ENCODE results near the gene TRAT1. TPM values are rescaled to one million over a fixed set of nuclear protein-coding genes. Genes with fewer than 3 reads are reported as not detected.

The TRAT1 gene
- total and polyA plus RNA-seq, 2 donors (not counting 3 experiments of a cell fraction or from before 2014, with no cell fraction given): not detected

DNA sequence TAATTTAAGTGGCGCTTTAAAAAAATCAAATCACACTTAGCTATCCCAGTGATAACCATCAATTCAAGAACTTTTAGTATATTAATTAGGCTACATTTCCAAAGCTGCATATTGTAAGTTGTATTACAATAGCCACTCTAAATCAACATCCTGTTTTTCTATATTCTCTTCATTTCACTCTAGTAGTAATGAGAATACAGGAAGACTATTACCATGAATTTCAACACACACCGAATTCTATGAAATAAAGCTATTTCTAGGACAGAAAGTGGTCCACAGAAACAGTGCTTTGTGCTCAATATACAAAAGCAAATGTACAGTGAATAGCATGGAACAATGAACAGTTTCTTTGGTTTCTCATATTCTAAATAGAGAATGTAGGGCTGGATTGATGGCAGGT, 24.6 kb downstream of the TRAT1 start:
- H4K20me1 ChIP-seq (replicated peaks; ENCODE audit: control insufficient read depth, extremely low read depth, insufficient read depth, low read length): no peaks in the 10 kb centered on the region
- no peak overlapping the region for H3K27ac ChIP-seq (ENCODE audit: insufficient read depth, low read depth, low read length)
- CTCF ChIA-PET: no interaction called here
- dilution Hi-C loops (cut with MboI; ENCODE audit: extremely low pct_ligation_motif_present, low sequenced_read_pairs) (no loop called here), intact Hi-C loops (cut with micrococcal nuclease) (no loop called here)
- FAIRE-seq (no peak), DNase-seq (ENCODE audit: low read depth, low spot score) (no peak)
- H3K79me2 ChIP-seq (ENCODE audit: control insufficient read depth, insufficient read depth, low read length): no peaks in the 10 kb centered on the region
- no peaks in the 10 kb centered on the region for H3K27me3 ChIP-seq (ENCODE audit: control insufficient read depth in 2 of 2, insufficient read depth in 2 of 2, low read length in 2 of 2)
- no peaks in the 10 kb centered on the region for H3K9me3 ChIP-seq (replicated peaks; ENCODE audit: control insufficient read depth, insufficient read depth, low read length)
- no peaks in the 10 kb centered on the region for H3K4me1 ChIP-seq (ENCODE audit: control insufficient read depth, extremely low read depth, insufficient read depth, low read length)
- no peaks in the 10 kb centered on the region for H3K9me1 ChIP-seq (replicated peaks; ENCODE audit: control insufficient read depth, extremely low read depth, insufficient read depth, low read length)
- no peak overlapping the region for H3K4me3 ChIP-seq (replicated peaks in 1 of 3; ENCODE audit: insufficient read depth in 1 of 3, low read depth in 1 of 3, low read length in 3 of 3)
- POLR2A ChIA-PET: no interaction called here
- TF ChIP-seq POLR2AphosphoS5 (IDR thresholded peaks at IDR 0.05; ENCODE audit: insufficient read depth, low read depth, low read length): no peak
- TF ChIP-seq, protein P1, sequence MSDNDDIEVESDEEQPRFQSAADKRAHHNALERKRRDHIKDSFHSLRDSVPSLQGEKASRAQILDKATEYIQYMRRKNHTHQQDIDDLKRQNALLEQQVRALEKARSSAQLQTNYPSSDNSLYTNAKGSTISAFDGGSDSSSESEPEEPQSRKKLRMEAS (IDR thresholded peaks at IDR 0.05; ENCODE audit: insufficient read depth, insufficient read length): no peak
- TF ChIP-seq MYC (IDR thresholded peaks at IDR 0.05; ENCODE audit: low read depth, low read length): no peak
- TF ChIP-seq POLR2A (IDR thresholded peaks at IDR 0.05; ENCODE audit: low read depth, low read length): no peak
- no peak for TF ChIP-seq FOS (IDR thresholded peaks at IDR 0.05; ENCODE audit: borderline replicate concordance, insufficient read depth, low read length)
- TF ChIP-seq, protein P2, sequence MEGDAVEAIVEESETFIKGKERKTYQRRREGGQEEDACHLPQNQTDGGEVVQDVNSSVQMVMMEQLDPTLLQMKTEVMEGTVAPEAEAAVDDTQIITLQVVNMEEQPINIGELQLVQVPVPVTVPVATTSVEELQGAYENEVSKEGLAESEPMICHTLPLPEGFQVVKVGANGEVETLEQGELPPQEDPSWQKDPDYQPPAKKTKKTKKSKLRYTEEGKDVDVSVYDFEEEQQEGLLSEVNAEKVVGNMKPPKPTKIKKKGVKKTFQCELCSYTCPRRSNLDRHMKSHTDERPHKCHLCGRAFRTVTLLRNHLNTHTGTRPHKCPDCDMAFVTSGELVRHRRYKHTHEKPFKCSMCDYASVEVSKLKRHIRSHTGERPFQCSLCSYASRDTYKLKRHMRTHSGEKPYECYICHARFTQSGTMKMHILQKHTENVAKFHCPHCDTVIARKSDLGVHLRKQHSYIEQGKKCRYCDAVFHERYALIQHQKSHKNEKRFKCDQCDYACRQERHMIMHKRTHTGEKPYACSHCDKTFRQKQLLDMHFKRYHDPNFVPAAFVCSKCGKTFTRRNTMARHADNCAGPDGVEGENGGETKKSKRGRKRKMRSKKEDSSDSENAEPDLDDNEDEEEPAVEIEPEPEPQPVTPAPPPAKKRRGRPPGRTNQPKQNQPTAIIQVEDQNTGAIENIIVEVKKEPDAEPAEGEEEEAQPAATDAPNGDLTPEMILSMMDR (IDR thresholded peaks at IDR 0.05; ENCODE audit: extremely low read depth in 1 of 2, insufficient read depth in 1 of 2, low read depth in 1 of 2, low read length in 2 of 2): no peak
- TF ChIP-seq EZH2 (IDR thresholded peaks at IDR 0.05; ENCODE audit: borderline replicate concordance, low read depth, low read length, severe bottlenecking): no peak
- TF ChIP-seq JUN (IDR thresholded peaks at IDR 0.05; ENCODE audit: borderline replicate concordance, insufficient read depth, insufficient read length, low read depth): no peak
- no peak for TF ChIP-seq GATA2 (IDR thresholded peaks at IDR 0.05; ENCODE audit: insufficient read depth, insufficient read length, low read depth, low read length)
- no TSS peak for BruUV-seq (replicated peaks)
- no peak overlapping the region for H2AFZ ChIP-seq (ENCODE audit: low read depth, low read length)
- no peaks in the 10 kb centered on the region for H3K36me3 ChIP-seq (ENCODE audit: control insufficient read depth in 2 of 2, extremely low read depth in 1 of 2, insufficient read depth in 2 of 2, low read length in 2 of 2)
- no peak overlapping the region for H3K4me2 ChIP-seq (ENCODE audit: insufficient read depth, low read length)
- no peak overlapping the region for H3K9ac ChIP-seq (replicated peaks; ENCODE audit: extremely low read depth, insufficient read depth, low read length)

All from endothelial cell of umbilical vein (primary cell).